ENCODE measurements around the gene ANXA8.
"Not testable (repeated sequence)": the region's sequence is repeated elsewhere in the genome, so short reads cannot be mapped to it uniquely, and the experiment has no call there.

- TF ChIP-seq CTCF (IDR thresholded peaks at IDR 0.05; ENCODE audit: poor library complexity); EZH2 (IDR thresholded peaks at IDR 0.05; ENCODE audit: borderline replicate concordance): not testable (repeated sequence)
Measured at GRCh38 chr10:47465216-47465917, 18.5 kb downstream of the ANXA8 start.
